ENCODE measurements around the gene CYP2S1.

CYP2S1 gene

GRCh38 chr19:41166944-41167804, 25.8 kb upstream of the CYP2S1 start:
- Histone ChIP-seq H3K4me3 (ENCODE audit: low read length) (no peak overlapping the region), H3K79me2 (ENCODE audit: low read length) (no peaks in the 10 kb centered on the region), H3K4me1 (ENCODE audit: low read length) (no peaks in the 10 kb centered on the region), H3K36me3 (replicated peaks; ENCODE audit: low read depth, low read length) (no peaks in the 10 kb centered on the region), H3K9me3 (ENCODE audit: insufficient read depth, low read length) (no peaks in the 10 kb centered on the region), H3K4me2 (ENCODE audit: low read length) (no peak overlapping the region), H3K27me3 (ENCODE audit: low read depth, low read length) (0 out of 2 replicates have a peak, but pooled peaks cover 4% of the 10 kb centered on the region), H4K20me1 (ENCODE audit: insufficient read depth, low read length) (no peaks in the 10 kb centered on the region), H3K9ac (ENCODE audit: low read length) (no peak overlapping the region), H2AFZ (ENCODE audit: low read depth, low read length) (no peak overlapping the region), H3K27ac (ENCODE audit: low read length) (no peak overlapping the region)
- no peak for TF ChIP-seq CTCF (IDR thresholded peaks at IDR 0.05; ENCODE audit: low read depth, low read length)
- no peak for TF ChIP-seq EZH2phosphoT487 (IDR thresholded peaks at IDR 0.05; ENCODE audit: low read depth)

- H3K4me2 ChIP-seq (ENCODE audit: low read length): no peak overlapping the region
- H2AFZ ChIP-seq (ENCODE audit: low read depth, low read length): no peak overlapping the region
- H3K4me1 ChIP-seq (ENCODE audit: low read length): no peaks in the 10 kb centered on the region
- H3K27ac ChIP-seq (ENCODE audit: low read length): no peak overlapping the region
- no peaks in the 10 kb centered on the region for H4K20me1 ChIP-seq (ENCODE audit: insufficient read depth, low read length)
- no peak overlapping the region for H3K4me3 ChIP-seq (ENCODE audit: low read length)
- H3K36me3 ChIP-seq (replicated peaks; ENCODE audit: low read depth, low read length): no peaks in the 10 kb centered on the region
- H3K79me2 ChIP-seq (ENCODE audit: low read length): no peaks in the 10 kb centered on the region
- H3K9ac ChIP-seq (ENCODE audit: low read length): no peak overlapping the region
- no peaks in the 10 kb centered on the region for H3K9me3 ChIP-seq (ENCODE audit: insufficient read depth, low read length)
- TF ChIP-seq EZH2phosphoT487 (IDR thresholded peaks at IDR 0.05; ENCODE audit: low read depth) (no peak), CTCF (IDR thresholded peaks at IDR 0.05; ENCODE audit: low read depth, low read length) (no peak)
- H3K27me3 ChIP-seq (ENCODE audit: low read depth, low read length): 0 out of 2 replicates have a peak, but pooled peaks cover 4% of the 10 kb centered on the region
These were observed 20.5 kb upstream of the CYP2S1 start for GRCh38 chr19:41172297-41173164.

- Histone ChIP-seq H3K4me3 (ENCODE audit: low read length) (no peak overlapping the region), H3K9ac (ENCODE audit: low read length) (no peak overlapping the region), H3K36me3 (replicated peaks; ENCODE audit: low read depth, low read length) (no peaks in the 10 kb centered on the region), H4K20me1 (ENCODE audit: insufficient read depth, low read length) (no peaks in the 10 kb centered on the region), H3K79me2 (ENCODE audit: low read length) (no peaks in the 10 kb centered on the region), H3K4me2 (ENCODE audit: low read length) (no peak overlapping the region), H3K27me3 (ENCODE audit: low read depth, low read length) (0 out of 2 replicates have a peak, but pooled peaks cover 4% of the 10 kb centered on the region), H3K4me1 (ENCODE audit: low read length) (no peaks in the 10 kb centered on the region), H3K9me3 (ENCODE audit: insufficient read depth, low read length) (no peaks in the 10 kb centered on the region), H3K27ac (ENCODE audit: low read length) (no peak overlapping the region), H2AFZ (ENCODE audit: low read depth, low read length) (no peak overlapping the region)
- TF ChIP-seq CTCF (IDR thresholded peaks at IDR 0.05; ENCODE audit: low read depth, low read length) (no peak), EZH2phosphoT487 (IDR thresholded peaks at IDR 0.05; ENCODE audit: low read depth) (no peak)
These were observed 18.6 kb upstream of the CYP2S1 start for GRCh38 chr19:41174297-41174928.

All from OCI-LY3 (cell line).